HFFc6 (cell line): ENCODE results near the gene TFR2. TPM values are rescaled to one million over a fixed set of nuclear protein-coding genes. Genes with fewer than 3 reads are reported as not detected.
A peak's percentile ranks its signal among the peaks of the same experiment; 100 is the strongest.

Source experiments
- DNase-seq: peaks from one replicate; pipeline ENCODE4 v3.0.0-alpha.2; 2018
- H3K27ac Mint-ChIP-seq: 2 replicates; pipeline ENCODE4 v1.8.0; 2020; ENCODE audit warnings: mild to moderate bottlenecking, mixed read lengths
- H3K27me3 Mint-ChIP-seq: 2 replicates; pipeline ENCODE4 v1.8.0; 2021; ENCODE audit warnings: mild to moderate bottlenecking, moderate library complexity, mixed read lengths; ENCODE audit not compliant: insufficient read depth
- H3K36me3 Mint-ChIP-seq: 2 replicates; pipeline ENCODE4 v1.8.0; 2021; ENCODE audit warnings: low read depth, mixed read lengths
- H3K4me1 Mint-ChIP-seq: 2 replicates; pipeline ENCODE4 v1.8.0; 2020; ENCODE audit warnings: low read depth, mixed read lengths
- H3K4me3 Mint-ChIP-seq: 2 replicates; pipeline ENCODE4 v1.8.0; 2020; ENCODE audit warnings: mild to moderate bottlenecking, moderate library complexity, mixed read lengths
- H3K9me3 Mint-ChIP-seq: 2 replicates; pipeline ENCODE4 v1.8.0; 2020; ENCODE audit warnings: mild to moderate bottlenecking, mixed read lengths
- CTCF ChIP-seq: fragments of 200-600 bp; sonication (generic); IDR thresholded peaks from 2 replicates; pipeline ENCODE4 v1.5.0; 2021; ENCODE audit warnings: antibody characterized with exemption, mild to moderate bottlenecking
- total RNA-seq, 6 experiments: library from RNA; stranded (reverse); fragmentation: NEBNext Ultra II Directional; extraction: Animal tissue kit (Norgen Biotek cat#: 25700); gene quantifications; 2 replicates in 1 of 6; 3 replicates in 5 of 6; pipeline ENCODE4 v1.2.3, GENCODE V29; 2021

Gene TFR2
- total RNA-seq, 6 experiments from 2014 or later, result 0.16 to 1.1 (median 0.27) TPM; not detected in 2

GRCh38 chr7:100686822-100687211 lies 45.5 kb upstream of the TFR2 start:
- Mint-ChIP-seq H3K4me3 (no peak overlapping the region), H3K27me3 (peaks cover 2% of the 10 kb centered on the region; the same call in 1 of the 2 replicates), H3K27ac (no peak overlapping the region), H3K4me1 (peaks cover 28% of the 10 kb centered on the region), H3K36me3 (peaks cover 9% of the 10 kb centered on the region; the same call in 1 of the 2 replicates), H3K9me3 (no peaks in the 10 kb centered on the region)
- DNase-seq, result no peak
- no peak for TF ChIP-seq CTCF

GRCh38 chr7:100686201-100686821 lies 45.0 kb upstream of the TFR2 start:
- Mint-ChIP-seq H3K4me1 (peaks cover 24% of the 10 kb centered on the region), H3K27ac (no peak overlapping the region), H3K27me3 (peaks cover 2% of the 10 kb centered on the region), H3K4me3 (no peak overlapping the region), H3K36me3 (peaks cover 9% of the 10 kb centered on the region; the same call in 1 of the 2 replicates), H3K9me3 (no peaks in the 10 kb centered on the region)
- DNase-seq, result no peak
- TF ChIP-seq CTCF, result no peak

GRCh38 chr7:100685631-100686145 lies 44.3 kb upstream of the TFR2 start:
- DNase-seq, result no peak
- H3K36me3 Mint-ChIP-seq, result peaks cover 9% of the 10 kb centered on the region; the same call in 1 of the 2 replicates
- no peak overlapping the region for H3K4me3 Mint-ChIP-seq
- TF ChIP-seq CTCF, result no peak
- peak overlapping the region; percentile 23; the same call in 1 of the 2 replicates for H3K27ac Mint-ChIP-seq
- H3K4me1 Mint-ChIP-seq, result peaks cover 24% of the 10 kb centered on the region
- H3K27me3 Mint-ChIP-seq, result peaks cover 3% of the 10 kb centered on the region
- no peaks in the 10 kb centered on the region for H3K9me3 Mint-ChIP-seq

- peaks cover 27% of the 10 kb centered on the region for H3K4me1 Mint-ChIP-seq
- peaks cover 9% of the 10 kb centered on the region; the same call in 1 of the 2 replicates for H3K36me3 Mint-ChIP-seq
- H3K27me3 Mint-ChIP-seq, result peaks cover 3% of the 10 kb centered on the region
- no peaks in the 10 kb centered on the region for H3K9me3 Mint-ChIP-seq
- no peak for DNase-seq
- H3K27ac Mint-ChIP-seq, result no peak overlapping the region
- no peak overlapping the region for H3K4me3 Mint-ChIP-seq
- TF ChIP-seq CTCF, result no peak
Measured at GRCh38 chr7:100685049-100685605, 43.8 kb upstream of the TFR2 start.

GRCh38 chr7:100684534-100685042 lies 43.2 kb upstream of the TFR2 start:
- H3K4me3 Mint-ChIP-seq, result no peak overlapping the region
- peaks cover 3% of the 10 kb centered on the region for H3K27me3 Mint-ChIP-seq
- no peak overlapping the region for H3K27ac Mint-ChIP-seq
- no peaks in the 10 kb centered on the region for H3K9me3 Mint-ChIP-seq
- DNase-seq, result no peak
- TF ChIP-seq CTCF, result no peak
- peaks cover 31% of the 10 kb centered on the region for H3K4me1 Mint-ChIP-seq
- peaks cover 9% of the 10 kb centered on the region; the same call in 1 of the 2 replicates for H3K36me3 Mint-ChIP-seq
